HL-60 (cell line): Measurements from ENCODE around the gene SORBS2.

ENCODE experiments used
- DNase-seq, 2 experiments: peaks; one replicate each; pipeline ENCODE4 v3.0.0-alpha.2; 2010 to 2020; ENCODE audit warnings: low read depth in 1 of 2, low spot score in 1 of 2
- H3K27ac ChIP-seq: fragments of 250-450 bp; sonication (Bioruptor Pico); replicated peaks from 2 replicates; pipeline ENCODE4 v1.5.1; 2020; ENCODE audit warnings: mild to moderate bottlenecking, moderate library complexity
- H3K27me3 ChIP-seq: fragments of 250-450 bp; sonication (Bioruptor Pico); 2 replicates; pipeline ENCODE4 v1.5.1; 2021; ENCODE audit warnings: mild to moderate bottlenecking, moderate library complexity; ENCODE audit not compliant: insufficient read depth, poor library complexity, severe bottlenecking
- H3K4me3 ChIP-seq: replicated peaks from 2 replicates; pipeline ENCODE4 v1.5.1; 2011; ENCODE audit warnings: mild to moderate bottlenecking, control low read depth, low read length; ENCODE audit not compliant: insufficient read depth
- CTCF ChIP-seq: IDR thresholded peaks from one replicate; pipeline ENCODE4 v1.5.1; 2011; ENCODE audit warnings: low read length, control low read depth, inconsistent platforms; ENCODE audit not compliant: insufficient read depth
- GABPA ChIP-seq: IDR thresholded peaks from 2 replicates; pipeline ENCODE4 v1.6.1; 2012; ENCODE audit warnings: low read depth
- POLR2AphosphoS5 ChIP-seq: IDR thresholded peaks from 2 replicates; pipeline ENCODE4 v1.6.1; 2012; ENCODE audit warnings: low read depth
- SPI1 ChIP-seq: IDR thresholded peaks from 2 replicates; pipeline ENCODE4 v1.6.1; 2012; ENCODE audit warnings: low read depth, mild to moderate bottlenecking, borderline replicate concordance
- TF ChIP-seq, protein P1 (sequence below): IDR thresholded peaks from 2 replicates; pipeline ENCODE4 v1.6.1; 2012; ENCODE audit warnings: low read depth; ENCODE audit not compliant: insufficient replicate concordance

SORBS2 gene

GRCh38 chr4:185809533-185810071 is 2.4 kb downstream of the SORBS2 start:
- no peak overlapping the region for H3K4me3 ChIP-seq
- TF ChIP-seq, protein P1, sequence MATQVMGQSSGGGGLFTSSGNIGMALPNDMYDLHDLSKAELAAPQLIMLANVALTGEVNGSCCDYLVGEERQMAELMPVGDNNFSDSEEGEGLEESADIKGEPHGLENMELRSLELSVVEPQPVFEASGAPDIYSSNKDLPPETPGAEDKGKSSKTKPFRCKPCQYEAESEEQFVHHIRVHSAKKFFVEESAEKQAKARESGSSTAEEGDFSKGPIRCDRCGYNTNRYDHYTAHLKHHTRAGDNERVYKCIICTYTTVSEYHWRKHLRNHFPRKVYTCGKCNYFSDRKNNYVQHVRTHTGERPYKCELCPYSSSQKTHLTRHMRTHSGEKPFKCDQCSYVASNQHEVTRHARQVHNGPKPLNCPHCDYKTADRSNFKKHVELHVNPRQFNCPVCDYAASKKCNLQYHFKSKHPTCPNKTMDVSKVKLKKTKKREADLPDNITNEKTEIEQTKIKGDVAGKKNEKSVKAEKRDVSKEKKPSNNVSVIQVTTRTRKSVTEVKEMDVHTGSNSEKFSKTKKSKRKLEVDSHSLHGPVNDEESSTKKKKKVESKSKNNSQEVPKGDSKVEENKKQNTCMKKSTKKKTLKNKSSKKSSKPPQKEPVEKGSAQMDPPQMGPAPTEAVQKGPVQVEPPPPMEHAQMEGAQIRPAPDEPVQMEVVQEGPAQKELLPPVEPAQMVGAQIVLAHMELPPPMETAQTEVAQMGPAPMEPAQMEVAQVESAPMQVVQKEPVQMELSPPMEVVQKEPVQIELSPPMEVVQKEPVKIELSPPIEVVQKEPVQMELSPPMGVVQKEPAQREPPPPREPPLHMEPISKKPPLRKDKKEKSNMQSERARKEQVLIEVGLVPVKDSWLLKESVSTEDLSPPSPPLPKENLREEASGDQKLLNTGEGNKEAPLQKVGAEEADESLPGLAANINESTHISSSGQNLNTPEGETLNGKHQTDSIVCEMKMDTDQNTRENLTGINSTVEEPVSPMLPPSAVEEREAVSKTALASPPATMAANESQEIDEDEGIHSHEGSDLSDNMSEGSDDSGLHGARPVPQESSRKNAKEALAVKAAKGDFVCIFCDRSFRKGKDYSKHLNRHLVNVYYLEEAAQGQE, result no peak
- TF ChIP-seq SPI1 (no peak), CTCF (no peak), GABPA (no peak), POLR2AphosphoS5 (no peak)
- H3K27me3 ChIP-seq, result peaks cover 15% of the 10 kb centered on the region
- no peak overlapping the region for H3K27ac ChIP-seq
- no peak for DNase-seq

DNA sequence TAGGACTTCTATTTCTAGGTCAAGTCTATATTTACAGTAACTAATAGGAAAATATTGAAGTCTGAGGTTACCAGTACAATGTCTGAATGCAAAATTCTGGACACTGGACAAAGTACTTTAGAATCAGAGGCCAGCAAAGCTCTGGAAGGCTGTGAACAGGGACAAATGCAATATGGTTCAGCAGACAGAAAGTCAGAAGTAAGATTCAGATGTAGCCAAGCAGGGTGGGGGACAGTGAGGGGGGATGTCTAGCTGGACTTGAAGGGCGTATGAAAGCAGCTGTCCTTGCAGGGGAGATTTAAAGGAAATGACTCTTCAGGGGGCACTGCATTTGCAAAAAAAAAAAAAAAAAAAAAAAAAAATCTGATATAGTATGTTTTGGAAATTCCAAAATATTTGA is 2.9 kb downstream of the SORBS2 start:
- TF ChIP-seq POLR2AphosphoS5 (no peak), GABPA (no peak), CTCF (no peak), SPI1 (no peak)
- TF ChIP-seq, protein P1, result no peak
- no peak overlapping the region for H3K27ac ChIP-seq
- no peak overlapping the region for H3K4me3 ChIP-seq
- peaks cover 15% of the 10 kb centered on the region for H3K27me3 ChIP-seq
- DNase-seq, result no peak

DNA sequence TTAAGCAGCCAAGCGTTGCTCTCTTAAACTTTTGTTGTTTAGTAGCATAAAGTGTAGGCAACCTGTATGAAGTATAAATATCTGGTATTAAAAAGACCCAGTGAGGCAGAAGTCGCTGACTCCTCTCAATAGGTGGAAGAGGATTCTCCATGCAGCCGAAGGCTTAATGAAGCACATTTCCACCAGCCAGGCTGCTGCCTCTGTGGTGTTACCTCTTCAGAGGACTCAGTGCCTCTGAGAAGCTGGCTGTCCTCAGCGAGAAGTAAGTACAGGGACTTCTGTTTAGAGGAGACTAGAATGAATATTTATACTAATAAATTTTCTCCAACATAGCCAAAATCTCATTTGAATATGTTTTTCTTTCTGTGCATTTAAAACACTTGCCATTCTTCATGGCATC is 6.0 kb downstream of the SORBS2 start:
- no peak for DNase-seq
- Histone ChIP-seq H3K27me3 (peaks cover 9% of the 10 kb centered on the region), H3K27ac (no peak overlapping the region), H3K4me3 (no peak overlapping the region)
- TF ChIP-seq POLR2AphosphoS5 (no peak), GABPA (no peak), CTCF (no peak), SPI1 (no peak)
- TF ChIP-seq, protein P1, result no peak
